ENCODE results near the gene MTNR1B. TPM values are rescaled to one million over a fixed set of nuclear protein-coding genes. Genes with fewer than 3 reads are reported as not detected.

Gene MTNR1B
- total RNA-seq (2013; cell fraction: nucleolus; rRNA removed) = not detected in 2 replicates
- total RNA-seq (2014; rRNA removed) (not detected in 2 replicates), total RNA-seq (2014; rRNA removed; fragmentation: Illumina TruSeq; extraction: Trizol) (not detected in 2 replicates), total RNA-seq (2021) (not detected in 2 replicates), polyA plus RNA-seq (2011; rRNA removed) (not detected in 2 replicates), polyA plus RNA-seq (2014; fragmentation: Illumina TruSeq; extraction: Trizol) (not detected in 2 replicates), polyA plus RNA-seq (2014; fragmentation: Nextera tagmentation; extraction: Ambion mirVana) (not detected), polyA plus RNA-seq (2014; rRNA removed) (not detected in 2 replicates), polyA plus RNA-seq (2016; fragmentation: Nextera tagmentation; extraction: Ambion mirVana) (not detected), polyA minus RNA-seq (2011; rRNA and poly(A)+ RNA removed) (not detected in 2 replicates), Bru-seq, nascent RNA (not detected), BruChase-seq, experiment 1, labeled RNA remaining after a 6-hour chase (not detected), BruChase-seq, experiment 2, labeled RNA remaining after a 2-hour chase (percentile 6 among the genes with signal in this experiment)
- polyA plus RNA-seq (2011; ENCODE audit: low read depth) = not detected
- not detected in 2 replicates for polyA plus RNA-seq (2011; cell fraction: cytosol; rRNA removed)
- not detected in 2 replicates for polyA plus RNA-seq (2011; cell fraction: nucleus; rRNA removed)
- not detected in 2 replicates for polyA plus RNA-seq (2012)
- not detected in 2 replicates for polyA minus RNA-seq (2011; cell fraction: cytosol; rRNA and poly(A)+ RNA removed)
- polyA minus RNA-seq (2011; cell fraction: nucleus; rRNA and poly(A)+ RNA removed) = not detected in 2 replicates
- long read RNA-seq, experiment 1 = 0 reads
- long read RNA-seq, experiment 2 = 0 reads

- ChIA-PET RAD21 (ENCODE audit: unreplicated experiment) (no interaction called here), SMC1A (ENCODE audit: uncharacterized antibody, unreplicated experiment) (no interaction called here), CTCF (no interaction called here), POLR2A (no interaction called here)
- Histone ChIP-seq H3K27me3 (replicated peaks in 1 of 2; ENCODE audit: control insufficient read depth in 2 of 2, insufficient read depth in 2 of 2, low read length in 1 of 2) (no peaks in the 10 kb centered on the region; a peak in 3 of 4 replicates), H3K9ac (ENCODE audit: control insufficient read depth, insufficient read depth, low read length) (no peak within 1 kb of the TSS), H4K20me1 (ENCODE audit: control insufficient read depth, insufficient read depth) (no peaks in the 10 kb centered on the region), H3K79me2 (ENCODE audit: control insufficient read depth, insufficient read depth, low read length) (no peaks in the 10 kb centered on the region), H3K4me2 (ENCODE audit: control insufficient read depth, insufficient read depth) (no peak within 1 kb of the TSS), H3K4me3 (no peak within 1 kb of the TSS), H3K36me3 (ENCODE audit: control insufficient read depth in 2 of 2, insufficient read depth in 2 of 2, low read length in 1 of 2) (no peaks in the 10 kb centered on the region), H2AFZ (ENCODE audit: control insufficient read depth, low read depth, low read length) (no peak within 1 kb of the TSS), H3K9me3 (replicated peaks; ENCODE audit: control insufficient read depth, insufficient read depth, low read length) (no peaks in the 10 kb centered on the region), H3K27ac (ENCODE audit: control insufficient read depth, insufficient read depth) (no peak within 1 kb of the TSS), H3K4me1 (ENCODE audit: control insufficient read depth, insufficient read depth, low read length) (no peaks in the 10 kb centered on the region)
- 63% methylated on average over 46 of the region's 58 CpGs for WGBS (ENCODE audit: insufficient coverage, insufficient replicate concordance, low lambda C conversion rate, missing lambda C conversion rate)
- intact Hi-C loops (cut with micrococcal nuclease; ENCODE audit: unreplicated experiment) (no loop called here), in situ Hi-C loops (cut with MboI) (no loop called here)
- DNase-seq (ENCODE audit: low read depth, low spot score) = no peak
- no peak for TF ChIP-seq FOXK2 (IDR thresholded peaks at IDR 0.05)
- TF ChIP-seq POLR2AphosphoS2 (IDR thresholded peaks at IDR 0.05; ENCODE audit: low read depth, low read length) = no peak
- TF ChIP-seq JUNB (IDR thresholded peaks at IDR 0.05) = no peak
- TF ChIP-seq SIX5 (IDR thresholded peaks at IDR 0.05; ENCODE audit: low read depth, low read length, severe bottlenecking) = no peak
- TF ChIP-seq MTA3 (IDR thresholded peaks at IDR 0.05; ENCODE audit: borderline replicate concordance, low read length) = no peak
- no peak for TF ChIP-seq TBL1XR1 (IDR thresholded peaks at IDR 0.05; ENCODE audit: low read depth, low read length)
- TF ChIP-seq IKZF1 (conservative IDR thresholded peaks at IDR 0.05) = no peak
- TF ChIP-seq E2F8 (IDR thresholded peaks at IDR 0.05; ENCODE audit: low read depth, partially characterized antibody) = no peak
- no peak for TF ChIP-seq ZNF622 (IDR thresholded peaks at IDR 0.05)
- no peak for TF ChIP-seq PML (IDR thresholded peaks at IDR 0.05; ENCODE audit: low read length)
- no peak for TF ChIP-seq USF1 (IDR thresholded peaks at IDR 0.05; ENCODE audit: borderline replicate concordance, extremely low read length, insufficient read depth, low read depth, low read length)
- no peak for TF ChIP-seq BMI1 (IDR thresholded peaks at IDR 0.05; ENCODE audit: borderline replicate concordance)
- no peak for TF ChIP-seq POLR2AphosphoS5 (IDR thresholded peaks at IDR 0.05; ENCODE audit: low read length)
- no TSS peak for BruUV-seq (replicated peaks)
- no peak for FAIRE-seq
- no peak for ATAC-seq
These were observed at the start of gene MTNR1B for GRCh38 chr11:92969634-92970347. MTNR1B (plus strand) TSS chr11:92969651; CDS start chr11:92969726, 75 bp downstream.
